Measurements from ENCODE around the gene CHTF8.

CHTF8 gene

GRCh38 chr16:69085032-69085695 is 47.2 kb downstream of the CHTF8 start:
- no peak for DNase-seq (ENCODE audit: low read depth in 2 of 2)

- DNase-seq (ENCODE audit: low read depth in 2 of 2) = peak; percentile 12 to 15
These were observed 48.1 kb downstream of the CHTF8 start for GRCh38 chr16:69084289-69084688.

- no peak for DNase-seq (ENCODE audit: low read depth in 2 of 2)
These were observed 49.0 kb downstream of the CHTF8 start for GRCh38 chr16:69083306-69083941.

GRCh38 chr16:69079697-69080096 is 52.7 kb downstream of the CHTF8 start:
- no peak for DNase-seq (ENCODE audit: low read depth in 2 of 2)

- no peak for DNase-seq (ENCODE audit: low read depth in 2 of 2)
These were observed 54.3 kb downstream of the CHTF8 start for GRCh38 chr16:69078073-69078472.

- no peak for DNase-seq (ENCODE audit: low read depth in 2 of 2)
These were observed 55.1 kb downstream of the CHTF8 start for GRCh38 chr16:69077251-69077650.

GRCh38 chr16:69073181-69073702 is 59.1 kb downstream of the CHTF8 start:
- DNase-seq (ENCODE audit: low read depth in 2 of 2) = peak; percentile 24 to 29

- DNase-seq (ENCODE audit: low read depth in 2 of 2) = no peak
These were observed 59.8 kb downstream of the CHTF8 start for GRCh38 chr16:69072640-69072974.

- DNase-seq (ENCODE audit: low read depth in 2 of 2) = no peak
These were observed 61.4 kb downstream of the CHTF8 start for GRCh38 chr16:69071036-69071435.

- DNase-seq (ENCODE audit: low read depth in 2 of 2) = no peak
These were observed 62.9 kb downstream of the CHTF8 start for GRCh38 chr16:69069504-69069903.

Data from fibroblast of skin of left biceps (primary cell).